Neural crest cell (in vitro differentiated cells): ENCODE data around the gene STK31. TPM values are rescaled to one million over a fixed set of nuclear protein-coding genes. Genes with fewer than 3 reads are reported as not detected.
"Not testable (repeated sequence)": the region's sequence is repeated elsewhere in the genome, so short reads cannot be mapped to it uniquely, and the experiment has no call there.

Experiments
- DNase-seq: peaks from one replicate; pipeline ENCODE4 v3.0.0; 2021; ENCODE audit warnings: low read depth, mixed read lengths, low spot score
- H3K27ac Mint-ChIP-seq: one replicate; pipeline ENCODE4 v1.8.0; 2021; ENCODE audit warnings: mild to moderate bottlenecking, mixed read lengths; ENCODE audit not compliant: unreplicated experiment
- H3K27me3 Mint-ChIP-seq: 2 replicates; pipeline ENCODE4 v1.8.0; 2021; ENCODE audit warnings: low read depth, mild to moderate bottlenecking, mixed read lengths
- H3K36me3 Mint-ChIP-seq: 2 replicates; pipeline ENCODE4 v1.8.0; 2021; ENCODE audit warnings: low read depth, mild to moderate bottlenecking, mixed read lengths
- H3K4me1 Mint-ChIP-seq: 2 replicates; pipeline ENCODE4 v1.8.0; 2021; ENCODE audit warnings: mixed read lengths
- H3K4me3 Mint-ChIP-seq: one replicate; pipeline ENCODE4 v1.8.0; 2021; ENCODE audit warnings: mild to moderate bottlenecking, mixed read lengths
- H3K9me3 Mint-ChIP-seq: 2 replicates; pipeline ENCODE4 v1.8.0; 2021; ENCODE audit warnings: mixed read lengths
- CTCF ChIP-seq: fragments of 200-600 bp; sonication (generic); conservative IDR thresholded peaks from 2 replicates; pipeline ENCODE4 v1.5.0; 2021; ENCODE audit warnings: antibody characterized with exemption, mild to moderate bottlenecking
- total RNA-seq: library from RNA; stranded (reverse); gene quantifications from 2 replicates; pipeline ENCODE4 v1.2.1, GENCODE V29; 2021

STK31 gene
- total RNA-seq, 1 donor from 2014 or later = 0.58 TPM

DNA sequence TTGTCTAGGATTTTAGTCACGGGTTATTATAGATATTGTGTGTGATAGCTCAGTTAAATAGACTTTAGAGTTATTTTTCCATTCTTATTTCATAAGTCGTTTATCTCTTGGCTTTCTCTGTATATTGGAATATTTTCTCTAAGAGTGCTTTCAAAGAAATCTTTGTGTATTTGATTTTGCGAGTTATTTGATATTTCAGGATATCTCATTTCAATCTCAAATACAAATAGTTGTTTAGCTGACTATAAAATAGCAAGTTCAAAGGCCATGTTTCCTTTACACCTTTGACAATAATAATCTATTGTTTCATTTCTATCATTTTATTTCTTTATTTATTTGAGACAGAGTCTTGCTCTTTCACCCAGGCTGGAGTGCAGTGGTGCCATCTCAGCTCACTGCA lies 55.9 kb downstream of the STK31 start:
- no peak for TF ChIP-seq CTCF
- H3K36me3 Mint-ChIP-seq = no peaks in the 10 kb centered on the region

GRCh38 chr7:23767514-23767913 lies 57.5 kb downstream of the STK31 start:
- H3K27me3 Mint-ChIP-seq = no peaks in the 10 kb centered on the region
- H3K36me3 Mint-ChIP-seq = no peaks in the 10 kb centered on the region
- no peak overlapping the region for H3K27ac Mint-ChIP-seq
- no peak overlapping the region for H3K4me3 Mint-ChIP-seq
- DNase-seq = no peak
- no peaks in the 10 kb centered on the region for H3K4me1 Mint-ChIP-seq
- no peaks in the 10 kb centered on the region for H3K9me3 Mint-ChIP-seq
- TF ChIP-seq CTCF = no peak

More for the DNA sequence above, 55.9 kb downstream of the STK31 start:
- H3K4me1 Mint-ChIP-seq = no peaks in the 10 kb centered on the region
- DNase-seq = no peak
- no peak overlapping the region for H3K27ac Mint-ChIP-seq
- no peaks in the 10 kb centered on the region for H3K9me3 Mint-ChIP-seq
- H3K27me3 Mint-ChIP-seq = no peaks in the 10 kb centered on the region
- H3K4me3 Mint-ChIP-seq = no peak overlapping the region

DNA sequence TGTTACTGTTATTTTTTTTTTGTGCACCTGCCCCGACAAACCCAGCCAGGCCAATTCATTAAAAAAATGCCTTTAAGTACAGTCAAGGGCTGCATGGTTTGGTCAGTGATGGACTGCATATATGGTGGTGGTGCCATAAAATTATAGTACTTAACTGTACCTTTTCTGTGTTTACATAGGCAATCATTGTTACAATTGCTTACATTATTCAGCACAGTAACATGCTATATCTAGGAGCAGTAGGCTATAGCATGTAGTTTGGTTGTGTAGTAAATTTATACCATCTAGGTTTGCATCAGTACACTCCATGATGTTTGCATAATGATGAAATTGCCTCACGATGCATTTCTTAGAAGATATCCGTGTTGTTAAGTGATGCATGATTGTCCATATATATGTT lies 58.0 kb downstream of the STK31 start:
- H3K4me1 Mint-ChIP-seq = no peaks in the 10 kb centered on the region
- H3K36me3 Mint-ChIP-seq = no peaks in the 10 kb centered on the region
- H3K27ac Mint-ChIP-seq = no peak overlapping the region
- H3K4me3 Mint-ChIP-seq = no peak overlapping the region
- no peak for DNase-seq
- H3K27me3 Mint-ChIP-seq = no peaks in the 10 kb centered on the region
- H3K9me3 Mint-ChIP-seq = no peaks in the 10 kb centered on the region
- no peak for TF ChIP-seq CTCF

DNA sequence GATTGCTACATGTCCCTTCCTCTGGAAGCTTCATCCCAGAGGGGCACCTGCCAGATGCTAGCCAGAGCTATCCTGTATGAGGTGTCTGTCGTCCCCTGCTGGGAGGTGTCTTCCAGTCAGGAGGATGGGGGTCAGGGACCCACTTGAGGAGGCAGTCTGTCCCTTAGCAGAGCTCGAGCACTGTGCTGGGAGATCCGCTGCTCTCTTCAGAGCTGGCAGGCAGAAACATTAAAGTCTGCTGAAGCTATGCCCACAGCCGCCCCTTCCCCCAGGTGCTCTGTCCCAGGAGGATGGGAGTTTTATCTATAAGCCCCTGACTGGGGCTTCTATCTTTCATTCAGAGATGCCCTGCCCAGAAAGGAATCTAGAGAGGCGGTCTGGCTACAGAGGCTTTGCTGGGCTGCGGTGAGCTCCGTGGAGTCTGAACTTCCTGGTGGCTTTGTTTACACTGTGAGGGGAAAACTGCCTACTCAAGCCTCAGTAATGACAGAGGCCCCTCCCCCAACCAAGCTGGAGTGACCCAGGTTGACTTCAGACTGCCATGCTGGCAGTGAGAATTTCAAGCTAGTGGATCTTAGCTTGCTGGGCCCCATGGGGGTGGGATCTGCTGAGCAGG lies 69.3 kb downstream of the STK31 start:
- not testable (repeated sequence) for H3K4me1 Mint-ChIP-seq, DNase-seq, H3K9me3 Mint-ChIP-seq, H3K4me3 Mint-ChIP-seq, H3K27ac Mint-ChIP-seq, H3K36me3 Mint-ChIP-seq, H3K27me3 Mint-ChIP-seq

DNA sequence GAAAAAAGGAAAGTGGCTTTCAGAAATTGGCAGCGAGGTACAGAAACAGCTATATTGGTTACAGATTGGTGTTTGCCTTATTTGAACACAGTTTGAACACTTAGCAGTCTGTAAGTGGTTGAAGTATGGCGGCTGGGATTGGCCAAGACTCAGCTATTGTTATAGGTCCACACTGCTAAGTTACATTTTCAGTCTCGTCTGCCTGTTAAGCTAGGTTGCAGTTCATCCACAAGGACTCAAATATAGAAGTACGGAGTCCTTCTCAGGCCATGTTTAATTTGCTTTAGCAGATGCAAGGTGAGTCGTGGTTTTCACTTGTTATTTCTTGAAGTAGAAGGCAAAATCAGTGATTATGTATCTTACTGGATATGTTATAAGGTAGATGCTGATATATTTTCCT lies 73.1 kb downstream of the STK31 start:
- TF ChIP-seq CTCF = no peak
- no peak for DNase-seq
- Mint-ChIP-seq H3K27me3 (no peaks in the 10 kb centered on the region), H3K4me3 (no peak overlapping the region), H3K9me3 (no peaks in the 10 kb centered on the region), H3K4me1 (no peaks in the 10 kb centered on the region), H3K27ac (no peak overlapping the region), H3K36me3 (no peaks in the 10 kb centered on the region)

DNA sequence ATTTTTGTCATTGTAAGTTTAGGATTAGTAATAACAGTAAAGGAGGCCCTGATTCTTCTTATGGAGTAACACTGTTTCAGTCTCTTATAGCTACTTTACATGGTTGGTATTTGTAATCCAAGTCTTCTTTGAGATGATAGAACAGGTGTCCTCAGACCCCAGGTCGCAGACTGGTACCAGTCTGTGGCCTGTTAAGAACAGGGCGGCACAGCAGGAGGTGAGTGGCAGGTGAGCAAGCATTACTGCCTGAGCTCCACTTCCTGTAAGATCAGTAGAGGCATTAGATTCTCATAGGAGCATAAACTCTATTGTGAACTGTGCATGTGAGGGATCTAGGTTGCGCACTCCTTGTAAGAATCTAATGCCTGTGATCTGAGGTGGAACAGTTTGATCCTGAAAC lies 77.3 kb downstream of the STK31 start:
- Mint-ChIP-seq H3K27me3 (no peaks in the 10 kb centered on the region), H3K27ac (peak overlapping the region; percentile 19), H3K36me3 (no peaks in the 10 kb centered on the region), H3K4me1 (no peaks in the 10 kb centered on the region), H3K4me3 (no peak overlapping the region), H3K9me3 (no peaks in the 10 kb centered on the region)
- TF ChIP-seq CTCF = no peak
- no peak for DNase-seq
